AG10803 (cell line): ENCODE measurements around the gene FAM131A.

Experiments used
- DNase-seq: peaks from one replicate; pipeline ENCODE4 v3.0.0; 2010; ENCODE audit warnings: low read depth
- H3K4me3 ChIP-seq: 2 replicates; pipeline ENCODE4 v1.5.1; 2011; ENCODE audit warnings: mild to moderate bottlenecking, low read length, control low read depth
- CTCF ChIP-seq: conservative IDR thresholded peaks from 2 replicates; pipeline ENCODE4 v1.5.1; 2011; ENCODE audit warnings: mild to moderate bottlenecking, low read length, control low read depth, inconsistent platforms

The FAM131A gene

GRCh38 chr3:184354121-184354728, 16.8 kb downstream of the FAM131A start:
- no peak overlapping the region for H3K4me3 ChIP-seq
- no peak for DNase-seq
- TF ChIP-seq CTCF: peak; percentile 68

- no peak for TF ChIP-seq CTCF
- DNase-seq: no peak
- no peak overlapping the region for H3K4me3 ChIP-seq
Observed at GRCh38 chr3:184354754-184355153, 17.4 kb downstream of the FAM131A start.

GRCh38 chr3:184355261-184356040, 18.1 kb downstream of the FAM131A start:
- peak; percentile 29 for DNase-seq
- no peak overlapping the region for H3K4me3 ChIP-seq
- TF ChIP-seq CTCF: no peak

- no peak for DNase-seq
- TF ChIP-seq CTCF: no peak
- no peak overlapping the region for H3K4me3 ChIP-seq
Observed at GRCh38 chr3:184357248-184358123, 20.1 kb downstream of the FAM131A start.

GRCh38 chr3:184358124-184358767, 20.8 kb downstream of the FAM131A start:
- no peak overlapping the region for H3K4me3 ChIP-seq
- DNase-seq: no peak
- no peak for TF ChIP-seq CTCF

- no peak overlapping the region for H3K4me3 ChIP-seq
- no peak for TF ChIP-seq CTCF
- DNase-seq: no peak
Observed at GRCh38 chr3:184358921-184359350, 21.5 kb downstream of the FAM131A start.
